ENCODE data around the gene CCM2.
A peak's percentile ranks its signal among the peaks of the same experiment; 100 is the strongest.
"Not testable (repeated sequence)": the region's sequence is repeated elsewhere in the genome, so short reads cannot be mapped to it uniquely, and the experiment has no call there.

CCM2 gene

GRCh38 chr7:45105588-45106188, 105.7 kb downstream of the CCM2 start:
- DNase-seq = no peak

- DNase-seq = no peak
Observed at GRCh38 chr7:45106820-45107219, 106.8 kb downstream of the CCM2 start.

- DNase-seq = no peak
Observed at GRCh38 chr7:45107356-45107755, 107.4 kb downstream of the CCM2 start.

GRCh38 chr7:45108863-45109262, 108.9 kb downstream of the CCM2 start:
- DNase-seq = no peak

- peak; percentile 99 for DNase-seq
Observed at GRCh38 chr7:45111298-45112223, 111.6 kb downstream of the CCM2 start, which contains the start of gene TBRG4. Gene TBRG4 (minus strand): TSS chr7:45111697. CDS start chr7:45109237, 2,460 bp downstream.

GRCh38 chr7:45112648-45113047, 112.6 kb downstream of the CCM2 start:
- DNase-seq = peak; percentile 67

GRCh38 chr7:45114257-45114656, 114.3 kb downstream of the CCM2 start:
- DNase-seq = not testable (repeated sequence)

GRCh38 chr7:45114926-45115325, 114.9 kb downstream of the CCM2 start:
- DNase-seq = peak; percentile 33

GRCh38 chr7:45116048-45116447, 116.0 kb downstream of the CCM2 start:
- DNase-seq = no peak

GRCh38 chr7:45117582-45117981, 117.6 kb downstream of the CCM2 start:
- no peak for DNase-seq

- no peak for DNase-seq
Observed at GRCh38 chr7:45118292-45118691, 118.3 kb downstream of the CCM2 start.

- DNase-seq = no peak
Observed at GRCh38 chr7:45118889-45119331, 118.9 kb downstream of the CCM2 start.

- DNase-seq = no peak
Observed at GRCh38 chr7:45119550-45119949, 119.5 kb downstream of the CCM2 start.

GRCh38 chr7:45122975-45123860, 123.2 kb downstream of the CCM2 start:
- no peak for DNase-seq

GRCh38 chr7:45123913-45124710, 124.1 kb downstream of the CCM2 start:
- DNase-seq = no peak

- no peak for DNase-seq
Observed at GRCh38 chr7:45125193-45125904, 125.3 kb downstream of the CCM2 start.
